Measurements from ENCODE around the gene SDCCAG8. TPM values are rescaled to one million over a fixed set of nuclear protein-coding genes. Genes with fewer than 3 reads are reported as not detected.

SDCCAG8 gene
- total RNA-seq, 8 experiments from 2014 or later: 24.6 to 68.7 (median 46.8) TPM

GRCh38 chr1:243488459-243489157 lies 232.8 kb downstream of the SDCCAG8 start:
- 52 to 91% (median 74%) methylated on average over 1 to 15 of the region's 20 CpGs; no CpG with 5 or more reads in 3 of the 10 experiments for WGBS, 10 experiments
- in situ Hi-C loops (cut with MboI; ENCODE audit: low pct_unique_long_range_greater_than_20kb in 2 of 9, low sequenced_read_pairs in 9 of 9, unreplicated experiment in 9 of 9): no loop called here
- peak in 5 of 8 experiments; percentile 15 to 44 (median 40) for ATAC-seq (replicated peaks in 6 of 8)
- peaks cover 39 to 47% of the 10 kb centered on the region in 2 donors for H3K4me1 ChIP-seq (replicated peaks in 1 of 2)
- H3K4me3 ChIP-seq: no peak overlapping the region
- peak overlapping the region; percentile 11 to 31 for H3K27ac ChIP-seq

- ATAC-seq (replicated peaks in 6 of 8): peak in 5 of 8 experiments; percentile 7 to 21 (median 11)
- Histone ChIP-seq H3K27ac (peak overlapping the region; percentile 11 to 31), H3K4me3 (no peak overlapping the region), H3K4me1 (replicated peaks in 1 of 2) (peaks cover 42 to 48% of the 10 kb centered on the region in 2 donors)
- 93 to 100% (median 95%) methylated on average over 1 to 18 of the region's 24 CpGs; no CpG with 5 or more reads in 5 of the 10 experiments for WGBS, 10 experiments
- in situ Hi-C loops (cut with MboI; ENCODE audit: low pct_unique_long_range_greater_than_20kb in 2 of 9, low sequenced_read_pairs in 9 of 9, unreplicated experiment in 9 of 9): no loop called here
Measured at GRCh38 chr1:243489158-243489527, 233.3 kb downstream of the SDCCAG8 start.

GRCh38 chr1:243489681-243490546 lies 234.1 kb downstream of the SDCCAG8 start:
- in situ Hi-C loops (cut with MboI; ENCODE audit: low pct_unique_long_range_greater_than_20kb in 2 of 9, low sequenced_read_pairs in 9 of 9, unreplicated experiment in 9 of 9): no loop called here
- WGBS, 10 experiments: 20 to 76% (median 56%) methylated on average over 1 to 16 of the region's 21 CpGs; no CpG with 5 or more reads in 3 of the 10 experiments
- ATAC-seq (replicated peaks in 6 of 8): peak in 1 of 8 experiments; percentile 12
- Histone ChIP-seq H3K4me3 (no peak overlapping the region), H3K27ac (peak overlapping the region; percentile 13 to 74), H3K4me1 (replicated peaks in 1 of 2) (peaks cover 42 to 50% of the 10 kb centered on the region in 2 donors)

GRCh38 chr1:243490748-243491686 lies 235.2 kb downstream of the SDCCAG8 start:
- H3K4me1 ChIP-seq (replicated peaks in 1 of 2): peaks cover 45 to 52% of the 10 kb centered on the region in 2 donors
- 8 to 82% (median 43%) methylated on average over 2 to 6 of the region's 8 CpGs; no CpG with 5 or more reads in 1 of the 10 experiments for WGBS, 10 experiments
- ATAC-seq (replicated peaks in 6 of 8): peak in 4 of 8 experiments; percentile 28 to 46 (median 40)
- H3K27ac ChIP-seq: peak overlapping the region; percentile 24 to 74
- in situ Hi-C loops (cut with MboI; ENCODE audit: low pct_unique_long_range_greater_than_20kb in 2 of 9, low sequenced_read_pairs in 9 of 9, unreplicated experiment in 9 of 9): no loop called here
- no peak overlapping the region for H3K4me3 ChIP-seq

- Histone ChIP-seq H3K4me1 (replicated peaks in 1 of 2) (peaks cover 45 to 53% of the 10 kb centered on the region in 2 donors), H3K27ac (no peak overlapping the region), H3K4me3 (no peak overlapping the region)
- in situ Hi-C loops (cut with MboI; ENCODE audit: low pct_unique_long_range_greater_than_20kb in 2 of 9, low sequenced_read_pairs in 9 of 9, unreplicated experiment in 9 of 9): no loop called here
- ATAC-seq (replicated peaks in 6 of 8): no peak
- WGBS, 10 experiments: 21 to 83% (median 69%) methylated on average over 1 to 10 of the region's 14 CpGs
Measured at GRCh38 chr1:243493156-243494129, 237.6 kb downstream of the SDCCAG8 start.

- ATAC-seq (replicated peaks in 6 of 8): no peak
- 83 to 100% (median 96%) methylated on average over 1 to 11 of the region's 15 CpGs; no CpG with 5 or more reads in 2 of the 10 experiments for WGBS, 10 experiments
- Histone ChIP-seq H3K4me1 (replicated peaks in 1 of 2) (peaks cover 31 to 39% of the 10 kb centered on the region in 2 donors), H3K4me3 (no peak overlapping the region), H3K27ac (no peak overlapping the region)
- in situ Hi-C loops (cut with MboI; ENCODE audit: low pct_unique_long_range_greater_than_20kb in 2 of 9, low sequenced_read_pairs in 9 of 9, unreplicated experiment in 9 of 9): no loop called here
Measured at GRCh38 chr1:243494741-243495431, 239.0 kb downstream of the SDCCAG8 start.

GRCh38 chr1:243495442-243496186 lies 239.8 kb downstream of the SDCCAG8 start:
- in situ Hi-C loops (cut with MboI; ENCODE audit: low pct_unique_long_range_greater_than_20kb in 2 of 9, low sequenced_read_pairs in 9 of 9, unreplicated experiment in 9 of 9): no loop called here
- 60 to 100% (median 88%) methylated on average over 1 to 15 of the region's 24 CpGs; no CpG with 5 or more reads in 2 of the 10 experiments for WGBS, 10 experiments
- Histone ChIP-seq H3K27ac (peak overlapping the region in 1 of 2 donors; percentile 3), H3K4me3 (no peak overlapping the region), H3K4me1 (replicated peaks in 1 of 2) (peaks cover 29 to 36% of the 10 kb centered on the region in 2 donors)
- ATAC-seq (replicated peaks in 6 of 8): peak in 2 of 8 experiments; percentile 8 to 30

GRCh38 chr1:243496187-243496646 lies 240.4 kb downstream of the SDCCAG8 start:
- in situ Hi-C loops (cut with MboI; ENCODE audit: low pct_unique_long_range_greater_than_20kb in 2 of 9, low sequenced_read_pairs in 9 of 9, unreplicated experiment in 9 of 9): no loop called here
- H3K27ac ChIP-seq: peak overlapping the region in 1 of 2 donors; percentile 3
- WGBS, 10 experiments: 68 to 100% (median 80%) methylated on average over 1 to 10 of the region's 19 CpGs; no CpG with 5 or more reads in 4 of the 10 experiments
- H3K4me3 ChIP-seq: no peak overlapping the region
- H3K4me1 ChIP-seq (replicated peaks in 1 of 2): peaks cover 29 to 35% of the 10 kb centered on the region in 2 donors
- peak in 6 of 8 experiments; percentile 15 to 57 (median 21) for ATAC-seq (replicated peaks in 6 of 8)

GRCh38 chr1:243496806-243497205 lies 241.0 kb downstream of the SDCCAG8 start:
- Histone ChIP-seq H3K4me3 (no peak overlapping the region), H3K27ac (no peak overlapping the region), H3K4me1 (replicated peaks in 1 of 2) (peaks cover 29 to 36% of the 10 kb centered on the region in 2 donors)
- 55 to 93% (median 87%) methylated on average over 1 to 9 of the region's 11 CpGs; no CpG with 5 or more reads in 4 of the 10 experiments for WGBS, 10 experiments
- ATAC-seq (replicated peaks in 6 of 8): no peak
- in situ Hi-C loops (cut with MboI; ENCODE audit: low pct_unique_long_range_greater_than_20kb in 2 of 9, low sequenced_read_pairs in 9 of 9, unreplicated experiment in 9 of 9): no loop called here

GRCh38 chr1:243497939-243498681 lies 242.3 kb downstream of the SDCCAG8 start:
- in situ Hi-C loops (cut with MboI; ENCODE audit: low pct_unique_long_range_greater_than_20kb in 2 of 9, low sequenced_read_pairs in 9 of 9, unreplicated experiment in 9 of 9): no loop called here
- whole genome bisulfite sequencing, 10 experiments: 90 to 100% (median 97%) methylated on average over 1 to 8 of the region's 10 CpGs; no CpG with 5 or more reads in 3 of the 10 experiments

More at GRCh38 chr1:243497939-243498681, 242.3 kb downstream of the SDCCAG8 start:
- Histone ChIP-seq H3K4me1 (replicated peaks in 1 of 2) (peaks cover 42 to 45% of the 10 kb centered on the region in 2 donors), H3K4me3 (no peak overlapping the region), H3K27ac (no peak overlapping the region)
- no peak for ATAC-seq (replicated peaks in 6 of 8)
